ENCODE measurements around the gene SERTAD4. TPM values are rescaled to one million over a fixed set of nuclear protein-coding genes. Genes with fewer than 3 reads are reported as not detected.
"Not testable (repeated sequence)": the region's sequence is repeated elsewhere in the genome, so short reads cannot be mapped to it uniquely, and the experiment has no call there.

The SERTAD4 gene
- total RNA-seq, result 3.4 TPM
- long read RNA-seq, full-length matches to known transcripts, result 2 of 4 reads
- long read RNA-seq, partial matches to known transcripts, result 0 of 4 reads
- long read RNA-seq, other reads (novel, unspliced or antisense), result 2 of 4 reads

GRCh38 chr1:210232511-210233215 lies at the start of gene SERTAD4:
SERTAD4 (plus strand) TSS chr1:210232796; CDS start chr1:210237961, 5,165 bp downstream.
- intact Hi-C loops (cut with DNase I), result no loop called here
- Histone ChIP-seq H3K36me3 (no peaks in the 10 kb centered on the region), H3K4me1 (peaks cover 4% of the 10 kb centered on the region), H3K4me3 (peak within 1 kb of the TSS; percentile 63), H3K27me3 (peaks cover 3% of the 10 kb centered on the region), H3K27ac (peak within 1 kb of the TSS; percentile 76), H3K9me3 (no peaks in the 10 kb centered on the region)
- peak; percentile 60 for ATAC-seq
- no peak for TF ChIP-seq CTCF (IDR thresholded peaks at IDR 0.05)
- peak; percentile 68 for DNase-seq

DNA sequence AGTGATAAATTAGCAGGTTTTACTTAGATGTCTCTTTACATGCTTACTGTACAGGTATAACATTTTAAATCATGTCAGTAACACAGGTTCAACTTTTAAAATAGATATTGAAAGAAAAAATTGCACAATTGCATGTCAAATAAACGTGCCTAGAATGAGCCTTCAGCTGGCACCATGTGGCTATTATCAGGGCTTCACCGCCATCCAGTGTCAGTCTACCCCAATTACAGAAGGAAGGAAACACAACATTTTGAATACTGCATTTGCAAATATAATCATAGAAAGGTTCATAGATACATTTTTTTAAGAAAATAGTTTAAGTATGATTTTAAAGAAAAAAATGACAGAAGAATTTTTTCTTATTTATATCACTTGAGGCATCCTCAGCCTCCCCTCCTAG lies 47.5 kb upstream of the SERTAD4 start:
- Histone ChIP-seq H3K27me3 (no peaks in the 10 kb centered on the region), H3K9me3 (no peaks in the 10 kb centered on the region), H3K4me3 (no peak overlapping the region), H3K4me1 (no peaks in the 10 kb centered on the region), H3K36me3 (no peaks in the 10 kb centered on the region), H3K27ac (no peak overlapping the region)
- DNase-seq (no peak), ATAC-seq (no peak)
- intact Hi-C loops (cut with DNase I), result no loop called here
- TF ChIP-seq CTCF (IDR thresholded peaks at IDR 0.05), result no peak

GRCh38 chr1:210187849-210188606 lies 44.6 kb upstream of the SERTAD4 start:
- ATAC-seq; H3K27me3 ChIP-seq; H3K4me3 ChIP-seq; H3K4me1 ChIP-seq; intact Hi-C loops (cut with DNase I); DNase-seq; H3K27ac ChIP-seq; H3K9me3 ChIP-seq; H3K36me3 ChIP-seq: not testable (repeated sequence)

DNA sequence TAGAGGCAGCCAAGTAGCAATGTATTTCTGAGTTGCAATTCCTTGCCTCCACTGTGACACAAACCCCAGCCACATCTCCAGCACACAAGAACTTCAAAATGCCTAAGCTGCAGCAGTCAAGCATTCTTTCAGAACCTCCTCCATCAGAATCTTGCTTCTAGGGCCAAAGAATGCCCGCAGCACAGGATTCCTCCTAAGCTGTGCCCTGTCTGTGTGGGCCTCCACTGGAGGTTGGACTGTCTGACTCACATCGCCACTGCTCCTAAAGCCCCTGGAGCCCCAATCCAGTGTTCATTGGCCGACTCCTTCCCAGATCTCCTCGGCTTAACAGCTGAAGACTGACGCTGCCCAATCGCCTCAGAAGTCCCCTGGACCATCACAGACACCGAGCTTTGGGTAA lies 43.2 kb upstream of the SERTAD4 start:
- intact Hi-C loops (cut with DNase I), result no loop called here
- DNase-seq, result no peak
- no peaks in the 10 kb centered on the region for H3K4me1 ChIP-seq
- no peak overlapping the region for H3K4me3 ChIP-seq
- H3K27me3 ChIP-seq, result no peaks in the 10 kb centered on the region
- H3K27ac ChIP-seq, result no peak overlapping the region
- no peak for TF ChIP-seq CTCF (IDR thresholded peaks at IDR 0.05)
- no peaks in the 10 kb centered on the region for H3K9me3 ChIP-seq
- ATAC-seq, result no peak
- no peaks in the 10 kb centered on the region for H3K36me3 ChIP-seq

DNA sequence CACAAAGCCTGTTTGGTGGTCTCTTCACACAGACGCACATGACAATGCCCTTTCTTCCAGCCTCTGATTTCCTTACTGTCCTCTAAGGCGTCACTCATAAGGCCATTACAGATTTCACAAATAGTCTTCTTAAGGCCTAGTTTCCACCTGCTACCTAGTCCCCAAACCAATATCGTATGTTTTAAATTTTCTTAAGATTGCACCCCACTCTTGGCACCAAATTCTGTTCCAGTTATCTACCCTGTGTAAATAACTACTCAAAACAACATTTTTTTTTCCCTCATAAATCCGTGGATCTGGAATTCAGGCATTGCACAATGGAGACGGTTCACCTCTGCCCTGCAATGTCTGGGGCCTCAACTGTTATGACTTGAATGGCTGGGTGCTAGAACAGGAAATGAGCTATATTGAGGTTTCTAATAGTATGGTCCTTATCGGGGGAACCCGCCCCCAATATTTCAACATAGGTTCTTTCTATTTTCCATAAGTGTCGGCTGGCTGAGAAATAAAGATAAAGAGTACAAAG lies 36.9 kb upstream of the SERTAD4 start:
- no peak for TF ChIP-seq CTCF (IDR thresholded peaks at IDR 0.05)
- DNase-seq (no peak), ATAC-seq (no peak)
- Histone ChIP-seq H3K36me3 (no peaks in the 10 kb centered on the region), H3K27ac (no peak overlapping the region), H3K4me1 (no peaks in the 10 kb centered on the region), H3K27me3 (no peaks in the 10 kb centered on the region), H3K9me3 (no peaks in the 10 kb centered on the region), H3K4me3 (no peak overlapping the region)
- intact Hi-C loops (cut with DNase I), result no loop called here

GRCh38 chr1:210196266-210196665 lies 36.3 kb upstream of the SERTAD4 start:
- ATAC-seq; H3K27me3 ChIP-seq; H3K36me3 ChIP-seq; H3K4me3 ChIP-seq; intact Hi-C loops (cut with DNase I); H3K4me1 ChIP-seq; H3K9me3 ChIP-seq; DNase-seq; H3K27ac ChIP-seq: not testable (repeated sequence)
